Osteocyte (in vitro differentiated cells): Measurements from ENCODE around the gene DRD3. TPM values are rescaled to one million over a fixed set of nuclear protein-coding genes. Genes with fewer than 3 reads are reported as not detected.

Experiments used
- DNase-seq: peaks from one replicate; pipeline ENCODE4 v3.0.0; 2021; ENCODE audit warnings: mixed read lengths; ENCODE audit not compliant: unreplicated experiment; ENCODE audit errors: extremely low spot score
- H3K27ac Mint-ChIP-seq: one replicate; pipeline ENCODE4 v1.8.0; 2021; ENCODE audit warnings: mild to moderate bottlenecking, mixed read lengths; ENCODE audit not compliant: unreplicated experiment
- H3K27me3 Mint-ChIP-seq: one replicate; pipeline ENCODE4 v1.8.0; 2021; ENCODE audit warnings: mixed read lengths; ENCODE audit not compliant: unreplicated experiment
- H3K36me3 Mint-ChIP-seq: one replicate; pipeline ENCODE4 v1.8.0; 2021; ENCODE audit warnings: mixed read lengths; ENCODE audit not compliant: unreplicated experiment
- H3K4me1 Mint-ChIP-seq: one replicate; pipeline ENCODE4 v1.8.0; 2021; ENCODE audit warnings: mixed read lengths; ENCODE audit not compliant: unreplicated experiment
- H3K4me3 Mint-ChIP-seq: one replicate; pipeline ENCODE4 v1.8.0; 2021; ENCODE audit warnings: mild to moderate bottlenecking, moderate library complexity, mixed read lengths; ENCODE audit not compliant: unreplicated experiment
- H3K9me3 Mint-ChIP-seq: one replicate; pipeline ENCODE4 v1.8.0; 2021; ENCODE audit warnings: mixed read lengths; ENCODE audit not compliant: unreplicated experiment
- CTCF ChIP-seq: fragments of 200-600 bp; sonication (generic); IDR thresholded peaks from 2 replicates; pipeline ENCODE4 v1.5.0; 2021; ENCODE audit warnings: antibody characterized with exemption, mild to moderate bottlenecking, moderate library complexity
- long read RNA-seq: library from polyadenylated mRNA; unstranded; transcript quantifications from one replicate; pipeline ENCODE4 v2.0.0, GENCODE V29; 2021
- total RNA-seq: library from RNA; stranded (reverse); gene quantifications from 2 replicates; pipeline ENCODE4 v1.2.1, GENCODE V29; 2021

DRD3 gene
- not detected in 2 replicates for total RNA-seq
- long read RNA-seq: 0 reads

GRCh38 chr3:114178770-114179368 lies at the start of gene DRD3:
Gene DRD3 (minus strand): TSS chr3:114179052. CDS start chr3:114171992, 7,060 bp downstream.
- Mint-ChIP-seq H3K27ac (no peak within 1 kb of the TSS), H3K27me3 (peaks cover 11% of the 10 kb centered on the region), H3K4me3 (no peak within 1 kb of the TSS), H3K36me3 (no peaks in the 10 kb centered on the region), H3K4me1 (no peaks in the 10 kb centered on the region), H3K9me3 (peaks cover 3% of the 10 kb centered on the region)
- TF ChIP-seq CTCF: no peak
- no peak for DNase-seq

- Mint-ChIP-seq H3K27me3 (peaks cover 12% of the 10 kb centered on the region), H3K4me3 (no peak overlapping the region), H3K36me3 (no peaks in the 10 kb centered on the region), H3K4me1 (no peaks in the 10 kb centered on the region), H3K9me3 (peaks cover 8% of the 10 kb centered on the region), H3K27ac (no peak overlapping the region)
- no peak for TF ChIP-seq CTCF
- DNase-seq: no peak
Measured at GRCh38 chr3:114227076-114227475, 48.2 kb upstream of the DRD3 start.

- TF ChIP-seq CTCF: no peak
- no peak for DNase-seq
- Mint-ChIP-seq H3K27me3 (peaks cover 12% of the 10 kb centered on the region), H3K4me3 (no peak overlapping the region), H3K9me3 (peaks cover 8% of the 10 kb centered on the region), H3K27ac (no peak overlapping the region), H3K4me1 (no peaks in the 10 kb centered on the region), H3K36me3 (no peaks in the 10 kb centered on the region)
Measured at GRCh38 chr3:114226313-114226712, 47.5 kb upstream of the DRD3 start.

- H3K4me1 Mint-ChIP-seq: no peaks in the 10 kb centered on the region
- H3K27me3 Mint-ChIP-seq: peaks cover 19% of the 10 kb centered on the region
- no peak for TF ChIP-seq CTCF
- peaks cover 8% of the 10 kb centered on the region for H3K9me3 Mint-ChIP-seq
- H3K36me3 Mint-ChIP-seq: no peaks in the 10 kb centered on the region
- H3K27ac Mint-ChIP-seq: no peak overlapping the region
- H3K4me3 Mint-ChIP-seq: no peak overlapping the region
- DNase-seq: no peak
Measured at GRCh38 chr3:114223143-114223542, 44.3 kb upstream of the DRD3 start.

GRCh38 chr3:114221881-114222264 lies 43.0 kb upstream of the DRD3 start:
- no peak for DNase-seq
- TF ChIP-seq CTCF: no peak
- Mint-ChIP-seq H3K27ac (no peak overlapping the region), H3K36me3 (no peaks in the 10 kb centered on the region), H3K27me3 (peaks cover 10% of the 10 kb centered on the region), H3K4me1 (no peaks in the 10 kb centered on the region), H3K4me3 (no peak overlapping the region), H3K9me3 (peaks cover 8% of the 10 kb centered on the region)
